H1 (cell line): ENCODE data around the gene NUPR1. TPM values are rescaled to one million over a fixed set of nuclear protein-coding genes. Genes with fewer than 3 reads are reported as not detected.

ENCODE experiments used
- CREB1 ChIP-seq: IDR thresholded peaks from 2 replicates; pipeline ENCODE4 v1.6.1; 2012; ENCODE audit warnings: inconsistent platforms
- polyA plus RNA-seq, 7 experiments: library from polyadenylated mRNA; depleted of rRNA in 3 of 7; stranded (reverse) in 5 of 7; unstranded in 2 of 7; fragments of >200 nt in 5 of 7; fragments of 200-250 nt in 2 of 7; gene quantifications; 1 replicate in 5 of 7; 2 replicates in 1 of 7; 4 replicates in 1 of 7; pipeline versions ENCODE4 v1.2.1 to v1.2.3, GENCODE V29; 2011 to 2013; ENCODE audit warnings: missing spikeins in 2 of 7, mixed read lengths in 2 of 7
- total RNA-seq: library from RNA; stranded (reverse); fragmentation: NEBNext Ultra II Directional; extraction: Animal tissue kit (Norgen Biotek cat#: 25700); gene quantifications from 2 replicates; pipeline ENCODE4 v1.2.1, GENCODE V29; 2021

The NUPR1 gene
- total and polyA plus RNA-seq, 2 of the 8 experiments (the other 6 are each of a cell fraction or from before 2014, with no cell fraction given), result 0.17 to 0.20 TPM

DNA sequence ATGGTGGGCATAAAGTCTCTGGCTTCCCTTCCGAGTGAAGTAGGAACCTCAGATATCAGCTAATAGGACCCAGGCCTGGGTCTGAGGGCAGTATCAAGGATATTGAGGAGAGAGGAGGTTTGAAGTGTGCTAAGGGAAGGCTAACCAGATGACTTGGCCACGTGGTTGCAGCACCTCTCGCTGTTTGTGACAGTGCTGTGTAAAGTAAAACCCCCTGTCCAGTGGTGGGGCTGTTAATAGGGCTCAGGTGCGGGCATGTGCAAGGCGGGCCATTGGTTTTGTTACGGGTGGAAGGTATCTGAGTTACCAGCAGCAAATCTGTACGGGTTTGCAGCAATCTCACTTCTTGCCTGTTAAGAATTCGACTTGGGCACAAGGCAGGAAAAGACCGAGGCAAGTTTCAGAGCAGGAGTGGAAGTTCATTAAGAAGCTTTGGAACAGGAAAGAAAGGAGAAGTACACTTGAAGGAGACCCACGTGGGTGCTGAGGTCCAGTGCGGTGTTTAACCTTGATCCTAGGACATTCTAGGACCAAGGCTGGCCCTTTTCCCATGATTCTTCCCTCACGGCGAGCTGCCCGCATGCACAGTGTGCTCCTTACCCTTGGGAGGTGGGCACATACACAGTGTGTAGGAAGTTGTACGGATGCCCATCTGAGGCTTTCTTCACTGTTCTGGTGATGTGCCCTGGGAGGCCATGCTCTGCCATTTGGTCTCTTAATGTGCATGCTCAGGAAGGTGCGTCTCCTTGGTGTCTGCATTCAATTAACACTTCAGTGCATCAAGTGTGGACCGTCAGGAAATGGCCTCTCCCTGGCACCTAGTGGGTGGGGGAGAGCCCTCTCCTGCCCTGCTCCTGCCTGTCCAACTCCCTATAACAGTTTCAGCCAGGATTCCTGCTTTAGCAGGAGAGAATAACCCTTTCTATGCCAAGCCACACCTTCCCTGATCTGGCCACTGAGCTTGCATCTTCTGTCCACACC, 35.3 kb upstream of the NUPR1 start (continued):
- no peak for TF ChIP-seq CREB1
